ENCODE results near the gene C18orf32. TPM values are rescaled to one million over a fixed set of nuclear protein-coding genes. Genes with fewer than 3 reads are reported as not detected.
"Not testable (repeated sequence)": the region's sequence is repeated elsewhere in the genome, so short reads cannot be mapped to it uniquely, and the experiment has no call there.

C18orf32 gene
- total RNA-seq, 1 donor from 2014 or later: 48.6 TPM

DNA sequence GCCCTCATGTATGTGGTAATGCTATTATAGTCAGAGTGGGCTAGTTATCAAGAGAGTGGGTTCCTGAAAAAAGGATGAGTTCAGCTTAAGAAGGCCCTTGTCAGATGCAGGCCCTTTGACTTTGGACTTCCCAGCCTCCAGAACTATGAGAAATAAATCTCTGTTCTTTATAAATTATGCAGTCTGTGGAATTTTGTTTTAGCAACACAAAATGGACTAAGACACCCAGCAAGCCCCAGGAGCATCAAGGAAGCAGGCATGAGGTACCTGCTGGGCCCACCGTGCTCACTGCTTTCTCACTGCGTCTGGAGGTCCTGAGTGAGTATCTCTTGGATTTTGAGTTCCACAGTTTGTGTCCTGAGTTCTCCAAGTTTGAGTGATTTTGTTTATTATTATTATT, 38.9 kb upstream of the C18orf32 start:
- Mint-ChIP-seq H3K27ac (ENCODE audit: unreplicated experiment) (no peak overlapping the region), H3K27me3 (ENCODE audit: low read depth) (peaks cover 2% of the 10 kb centered on the region), H3K4me1 (ENCODE audit: low read depth) (no peaks in the 10 kb centered on the region), H3K4me3 (ENCODE audit: unreplicated experiment) (no peak overlapping the region), H3K9me3 (ENCODE audit: low read depth) (no peaks in the 10 kb centered on the region), H3K36me3 (ENCODE audit: low read depth) (no peaks in the 10 kb centered on the region)
- TF ChIP-seq CTCF (IDR thresholded peaks at IDR 0.05): no peak
- no peak for DNase-seq (ENCODE audit: low spot score)

- Mint-ChIP-seq H3K27me3 (ENCODE audit: low read depth) (peaks cover 2% of the 10 kb centered on the region), H3K4me1 (ENCODE audit: low read depth) (no peaks in the 10 kb centered on the region), H3K27ac (ENCODE audit: unreplicated experiment) (no peak overlapping the region), H3K9me3 (ENCODE audit: low read depth) (no peaks in the 10 kb centered on the region), H3K36me3 (ENCODE audit: low read depth) (no peaks in the 10 kb centered on the region), H3K4me3 (ENCODE audit: unreplicated experiment) (no peak overlapping the region)
- no peak for TF ChIP-seq CTCF (IDR thresholded peaks at IDR 0.05)
- DNase-seq (ENCODE audit: low spot score): no peak
Measured at GRCh38 chr18:49524951-49525350, 37.9 kb upstream of the C18orf32 start.

DNA sequence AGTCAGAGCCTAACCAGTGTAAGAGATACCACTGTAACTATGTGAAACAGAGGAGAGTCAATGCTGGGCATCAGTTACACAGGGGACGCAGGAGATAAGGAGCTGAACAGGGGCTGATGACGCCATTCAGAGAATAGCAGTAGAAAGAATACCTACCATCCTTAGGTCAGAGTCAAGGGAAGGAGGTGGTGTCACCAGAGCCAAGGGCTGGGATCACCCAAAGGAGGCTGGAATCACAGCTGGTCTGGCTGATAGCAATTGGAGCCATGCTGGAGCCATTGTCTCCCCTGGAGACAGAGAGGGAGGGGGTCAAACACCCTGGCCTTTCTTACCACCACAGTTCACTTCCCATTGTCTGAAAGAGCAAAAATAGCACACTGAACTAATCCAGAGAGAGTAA, 37.3 kb upstream of the C18orf32 start:
- Mint-ChIP-seq H3K4me1 (ENCODE audit: low read depth) (no peaks in the 10 kb centered on the region), H3K36me3 (ENCODE audit: low read depth) (no peaks in the 10 kb centered on the region), H3K27me3 (ENCODE audit: low read depth) (peaks cover 2% of the 10 kb centered on the region), H3K4me3 (ENCODE audit: unreplicated experiment) (no peak overlapping the region), H3K9me3 (ENCODE audit: low read depth) (no peaks in the 10 kb centered on the region), H3K27ac (ENCODE audit: unreplicated experiment) (no peak overlapping the region)
- no peak for DNase-seq (ENCODE audit: low spot score)
- TF ChIP-seq CTCF (IDR thresholded peaks at IDR 0.05): no peak

GRCh38 chr18:49523580-49524093, 36.6 kb upstream of the C18orf32 start:
- H3K9me3 Mint-ChIP-seq (ENCODE audit: low read depth); H3K27me3 Mint-ChIP-seq (ENCODE audit: low read depth); H3K36me3 Mint-ChIP-seq (ENCODE audit: low read depth); H3K27ac Mint-ChIP-seq (ENCODE audit: unreplicated experiment); H3K4me1 Mint-ChIP-seq (ENCODE audit: low read depth); DNase-seq (ENCODE audit: low spot score); H3K4me3 Mint-ChIP-seq (ENCODE audit: unreplicated experiment): not testable (repeated sequence)

GRCh38 chr18:49521216-49521835, 34.3 kb upstream of the C18orf32 start:
- Mint-ChIP-seq H3K4me1 (ENCODE audit: low read depth) (no peaks in the 10 kb centered on the region), H3K4me3 (ENCODE audit: unreplicated experiment) (no peak overlapping the region), H3K27me3 (ENCODE audit: low read depth) (peaks cover 2% of the 10 kb centered on the region), H3K36me3 (ENCODE audit: low read depth) (no peaks in the 10 kb centered on the region), H3K27ac (ENCODE audit: unreplicated experiment) (no peak overlapping the region), H3K9me3 (ENCODE audit: low read depth) (no peaks in the 10 kb centered on the region)
- no peak for TF ChIP-seq CTCF (IDR thresholded peaks at IDR 0.05)
- no peak for DNase-seq (ENCODE audit: low spot score)

GRCh38 chr18:49520661-49521145, 33.7 kb upstream of the C18orf32 start:
- no peaks in the 10 kb centered on the region for H3K9me3 Mint-ChIP-seq (ENCODE audit: low read depth)
- H3K36me3 Mint-ChIP-seq (ENCODE audit: low read depth): no peaks in the 10 kb centered on the region
- no peak for DNase-seq (ENCODE audit: low spot score)
- TF ChIP-seq CTCF (IDR thresholded peaks at IDR 0.05): no peak
- H3K27me3 Mint-ChIP-seq (ENCODE audit: low read depth): peaks cover 2% of the 10 kb centered on the region
- no peak overlapping the region for H3K4me3 Mint-ChIP-seq (ENCODE audit: unreplicated experiment)
- H3K4me1 Mint-ChIP-seq (ENCODE audit: low read depth): no peaks in the 10 kb centered on the region
- H3K27ac Mint-ChIP-seq (ENCODE audit: unreplicated experiment): no peak overlapping the region
